Hematopoietic multipotent progenitor cell treated with erythropoietin and hydrocortisone succinate and interleukin-3 and kit ligand, for 6 days (in vitro differentiated cells): Measurements from ENCODE around the gene EVX1.

Source experiments
- DNase-seq: peaks from one replicate; pipeline ENCODE4 v3.0.0-alpha.2; 2015

Gene EVX1

DNA sequence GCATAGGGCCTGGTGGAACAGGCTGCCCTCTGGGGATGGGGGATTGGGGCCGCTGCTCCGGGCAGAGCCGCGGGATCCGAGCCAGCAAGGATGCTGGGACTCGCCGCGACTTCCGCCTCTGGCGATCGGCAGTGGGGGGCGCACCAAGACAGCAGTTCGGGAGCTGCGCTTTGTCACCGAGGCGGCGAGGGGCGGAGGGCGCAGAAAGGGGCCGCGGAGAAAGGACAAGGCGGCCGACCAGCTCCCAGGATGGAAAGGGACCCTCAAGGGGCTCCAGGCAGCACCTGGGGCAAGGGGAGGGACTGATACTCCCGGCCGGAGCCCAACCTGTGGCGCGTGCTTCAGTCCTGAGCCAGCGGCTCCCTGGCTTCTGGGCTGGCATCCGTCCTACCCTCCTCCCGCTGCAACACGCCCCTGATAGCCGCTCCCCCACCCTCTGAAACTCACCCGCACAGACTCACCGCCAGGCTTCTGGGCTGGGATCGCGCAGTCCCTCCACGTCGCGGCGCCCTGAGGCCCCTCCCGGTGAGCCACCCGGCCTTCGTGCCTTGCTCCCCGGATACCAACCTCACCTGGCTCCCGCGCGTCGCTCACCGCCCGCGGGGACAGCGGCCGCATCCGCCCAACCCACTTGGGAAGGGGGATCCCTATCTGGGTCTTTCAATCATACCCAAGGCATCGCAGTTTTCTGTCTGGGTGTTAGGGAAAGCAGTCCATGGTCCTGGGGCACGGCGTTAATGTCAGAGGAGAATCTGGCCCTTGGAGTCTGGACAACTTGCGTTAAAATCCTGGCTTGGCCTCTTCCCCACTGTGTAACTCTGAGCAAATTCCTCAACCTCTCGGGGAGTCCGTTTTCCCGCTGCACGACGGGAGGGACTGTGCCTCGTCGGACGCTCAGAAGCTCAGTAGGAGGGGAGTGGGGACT is 7.0 kb upstream of the EVX1 start:
- no peak for DNase-seq

DNA sequence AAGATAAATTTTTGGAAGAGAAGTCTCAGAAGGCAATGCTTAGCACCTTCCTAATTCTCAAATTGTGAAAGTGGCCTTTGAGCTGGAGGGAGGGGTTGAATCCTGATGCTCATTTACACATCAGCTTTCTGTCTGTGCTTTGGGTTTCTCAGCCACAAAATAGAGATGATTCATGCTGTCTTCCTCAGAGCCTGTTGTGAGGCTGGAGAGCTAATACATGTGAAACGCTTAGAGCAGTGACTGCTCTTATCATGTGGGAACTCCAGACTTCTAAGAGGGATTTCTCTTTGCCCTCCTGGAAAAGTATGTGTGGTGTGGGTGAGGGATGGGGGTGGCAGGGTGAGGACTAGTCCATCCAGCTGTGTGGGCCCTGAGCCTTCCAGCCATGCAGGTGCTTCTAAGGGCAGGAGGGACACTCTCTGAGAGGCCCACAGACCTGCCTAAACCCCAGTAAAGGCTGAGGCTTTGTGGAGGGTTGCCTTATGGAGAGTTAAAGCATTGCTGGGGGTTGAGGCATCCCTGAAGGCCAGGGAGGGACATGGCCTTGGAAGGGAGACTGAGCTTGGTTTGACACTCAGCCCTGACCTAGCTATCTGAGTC is 4.8 kb upstream of the EVX1 start:
- DNase-seq, result no peak

DNA sequence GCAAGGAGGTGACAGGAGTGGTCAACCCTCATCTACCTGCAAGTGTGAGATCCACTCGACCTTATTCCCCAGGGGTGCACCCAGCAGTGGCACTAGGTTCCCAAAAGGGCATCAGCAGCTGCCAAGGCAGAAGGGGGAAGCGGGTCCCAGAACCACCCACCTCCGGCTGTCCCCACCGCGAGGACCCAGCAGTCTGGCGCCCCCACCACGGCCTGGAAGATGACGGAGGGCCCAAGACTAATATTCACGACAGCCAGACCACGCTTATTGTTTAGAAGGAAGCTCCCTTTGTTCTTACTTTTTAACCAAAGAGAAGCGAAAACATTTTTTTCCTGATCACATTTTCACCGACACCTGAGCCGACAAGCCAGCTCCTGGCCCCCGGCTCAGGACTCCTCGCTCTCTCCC is 3.6 kb upstream of the EVX1 start:
- DNase-seq, result no peak

DNA sequence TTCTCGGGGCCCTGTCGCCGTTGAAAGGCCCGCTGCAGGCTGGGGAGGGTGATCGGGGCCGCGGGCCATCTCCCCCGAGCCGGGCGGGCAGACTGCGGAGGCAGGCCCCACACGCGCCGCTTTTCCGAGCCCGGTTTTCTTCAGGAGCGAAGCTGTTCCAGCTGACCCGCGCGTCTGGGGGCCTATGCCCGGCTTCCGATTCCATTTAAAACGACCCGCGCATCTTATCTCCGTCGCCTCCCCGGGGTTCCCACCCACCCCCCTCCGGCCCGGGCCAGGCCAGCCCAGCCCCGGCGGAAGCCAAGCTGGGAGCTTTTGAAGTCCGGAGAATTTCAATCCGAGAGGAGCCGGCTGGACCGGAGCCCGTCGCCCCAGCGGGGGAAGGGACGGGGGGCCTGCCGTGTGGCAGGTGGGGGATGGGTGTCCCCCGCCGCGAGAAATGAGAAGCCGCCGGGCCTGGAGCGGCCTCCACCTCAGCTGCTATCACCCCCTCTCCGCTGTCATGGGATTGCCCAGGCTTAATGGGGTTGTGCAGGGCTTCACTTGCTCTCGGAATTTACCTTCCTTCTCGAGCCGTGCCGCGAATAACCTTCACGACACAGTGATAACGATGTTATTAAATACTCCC is 3.1 kb upstream of the EVX1 start:
- no peak for DNase-seq

DNA sequence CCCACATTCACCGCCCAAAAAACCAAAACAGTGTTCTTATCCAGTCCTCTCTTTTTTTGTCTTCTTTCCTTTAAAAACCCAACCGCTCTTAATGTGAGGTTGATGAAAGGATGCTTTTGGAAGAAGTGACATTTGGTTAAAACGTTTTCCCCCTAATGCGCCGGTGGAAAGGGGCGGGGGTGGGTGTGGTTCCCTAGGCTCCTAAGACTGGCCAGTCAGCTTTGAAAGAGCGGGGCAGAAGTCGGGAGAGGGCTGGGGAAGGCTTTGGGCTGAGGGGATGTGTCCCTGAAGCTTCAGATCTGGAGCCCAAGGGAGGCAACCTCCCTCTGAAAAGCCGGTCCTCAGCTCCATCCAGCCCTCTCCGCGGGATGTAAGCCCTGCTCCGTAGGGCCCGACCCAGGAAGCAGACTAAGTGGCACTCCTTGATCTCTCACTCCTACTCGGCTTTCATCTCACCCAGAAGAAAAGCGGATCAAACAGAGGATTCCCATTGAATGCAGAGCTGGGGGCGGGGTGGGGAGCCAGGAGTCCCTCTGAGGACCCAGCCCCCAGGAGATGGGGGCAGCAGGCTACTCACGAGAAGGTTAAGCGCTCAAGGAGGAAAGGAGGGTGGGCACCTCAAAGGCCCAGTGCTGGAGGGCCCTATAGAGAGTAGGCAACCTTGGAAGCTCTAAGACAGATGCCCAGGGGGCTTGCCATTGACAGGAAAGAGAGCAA is 2.4 kb upstream of the EVX1 start:
- DNase-seq, result no peak

DNA sequence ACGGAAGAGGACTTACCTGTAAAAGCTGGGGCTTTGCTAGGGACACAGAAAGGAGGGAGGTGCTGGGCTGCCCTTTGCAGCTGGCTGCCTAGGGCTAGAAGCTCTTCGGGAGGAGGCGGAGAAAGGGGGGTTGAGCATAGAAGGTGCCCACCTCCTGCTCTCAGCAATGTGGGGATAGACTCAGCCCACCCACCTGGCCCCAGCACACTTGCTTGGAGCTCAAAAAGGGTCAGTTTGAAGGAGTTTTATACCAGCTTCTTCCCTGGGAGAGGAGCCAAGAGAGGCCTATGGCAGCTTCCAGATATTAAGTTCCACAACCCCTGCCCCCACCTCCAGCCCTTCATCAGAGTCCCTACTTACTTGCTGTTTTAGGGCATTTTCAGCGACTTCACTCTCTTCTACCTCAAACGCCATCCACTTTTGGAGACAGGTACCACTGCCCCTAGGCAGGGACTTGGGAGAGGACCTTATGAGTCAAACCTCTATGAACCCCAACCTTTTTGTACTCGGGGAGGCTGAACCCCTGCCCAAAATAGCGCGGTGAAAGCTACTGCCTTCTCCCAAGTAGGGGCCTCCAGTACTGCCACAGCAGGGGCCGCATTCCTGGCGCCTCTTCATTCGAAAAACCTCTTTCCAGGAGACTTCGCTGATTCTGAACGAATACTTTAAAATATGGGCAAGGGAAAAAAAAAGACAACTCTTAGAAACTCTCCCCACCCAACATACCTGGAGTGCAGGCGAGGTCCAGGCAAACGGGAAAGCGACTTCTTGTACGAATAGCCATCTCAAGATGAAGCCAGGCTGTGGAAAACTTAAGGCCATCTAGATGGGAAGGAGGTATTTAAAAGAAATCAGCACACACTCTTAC is 1.2 kb upstream of the EVX1 start:
- DNase-seq, result no peak

DNA sequence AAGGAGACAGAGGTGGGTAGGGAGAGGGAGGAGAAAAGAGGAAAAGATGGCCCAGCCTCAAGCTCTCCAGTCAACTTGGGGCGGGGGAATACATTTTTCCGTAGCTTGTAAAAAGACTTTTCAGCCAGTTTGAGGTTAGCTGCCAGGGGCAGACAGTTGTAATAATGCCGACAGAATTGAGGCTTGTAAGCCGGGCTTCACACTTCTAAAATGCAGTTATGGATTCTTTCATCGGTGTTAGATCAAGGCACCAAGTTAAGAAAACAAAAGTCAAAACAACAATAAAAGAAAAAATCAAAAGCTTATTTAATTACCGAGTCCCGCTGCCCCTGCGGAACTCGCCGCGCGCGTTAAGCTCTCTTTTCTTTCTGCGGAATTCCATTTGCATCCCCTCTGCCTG is 448 bp upstream of the EVX1 start:
- no peak for DNase-seq

DNA sequence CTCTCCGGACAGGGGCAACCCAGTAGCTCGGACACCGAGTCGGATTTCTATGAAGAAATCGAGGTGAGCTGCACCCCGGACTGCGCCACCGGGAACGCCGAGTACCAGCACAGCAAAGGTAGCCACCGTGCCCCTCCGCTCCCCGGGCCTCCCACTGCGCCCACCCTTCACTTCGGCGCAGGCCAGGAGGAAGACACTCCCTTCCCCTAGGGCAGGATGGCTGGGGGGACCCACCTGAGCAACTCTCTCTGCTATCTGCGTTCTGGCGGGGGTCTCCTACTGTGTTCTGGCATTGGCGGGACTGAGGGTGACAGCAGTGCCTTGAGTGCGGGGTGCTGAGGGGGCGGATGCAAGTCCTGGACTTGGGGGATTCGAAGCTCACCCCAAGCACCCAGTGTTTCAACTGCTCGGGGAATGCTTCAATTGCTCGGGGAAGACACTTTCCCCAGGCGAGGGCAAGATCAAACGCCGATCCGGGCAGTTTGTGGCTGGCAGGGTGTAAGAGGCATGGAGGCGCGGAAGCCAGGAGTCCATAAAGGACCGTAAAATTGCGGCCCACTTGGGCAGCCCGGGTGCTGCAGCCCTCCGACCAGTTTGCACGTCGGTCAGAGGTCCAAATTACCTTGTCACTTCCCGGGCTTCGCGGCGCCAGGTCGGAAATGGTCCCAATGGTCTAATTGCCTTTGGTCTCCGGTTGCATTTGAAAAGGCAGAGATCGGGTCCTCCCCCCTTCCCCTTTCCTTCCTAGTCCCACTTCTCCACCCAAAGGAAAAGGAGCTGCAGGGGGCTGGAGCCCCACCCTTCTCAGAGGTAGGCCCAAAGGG is 950 bp downstream of the EVX1 start:
- no peak for DNase-seq

DNA sequence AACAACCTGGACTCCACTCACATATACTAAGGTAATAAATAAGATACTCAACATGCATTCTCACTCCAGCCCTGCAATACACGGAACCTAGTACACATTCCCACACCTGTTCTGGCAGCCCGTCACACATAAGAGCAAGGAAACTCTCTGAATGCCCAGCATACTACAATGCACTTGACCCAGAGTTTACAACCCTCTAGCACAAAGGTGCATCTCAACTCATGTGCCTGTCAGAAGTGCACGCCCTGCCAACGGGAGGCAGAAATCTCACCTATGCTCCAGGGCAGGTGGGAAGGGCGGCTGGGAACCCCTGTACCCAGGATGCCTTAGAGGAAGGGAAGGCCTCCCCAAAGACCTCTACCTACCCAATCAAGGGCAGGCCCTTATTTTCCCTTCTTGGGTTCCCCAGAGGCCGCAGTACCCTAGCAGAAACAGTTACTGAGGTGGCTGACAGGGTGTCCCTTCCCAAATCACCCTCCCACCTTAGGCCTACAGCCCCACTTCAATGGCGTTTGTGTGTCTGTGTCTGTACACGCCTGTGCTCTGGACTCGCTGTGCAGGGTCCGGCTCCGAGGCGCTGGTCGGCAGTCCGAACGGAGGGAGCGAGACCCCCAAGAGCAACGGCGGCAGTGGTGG is 2.0 kb downstream of the EVX1 start:
- DNase-seq, result no peak

DNA sequence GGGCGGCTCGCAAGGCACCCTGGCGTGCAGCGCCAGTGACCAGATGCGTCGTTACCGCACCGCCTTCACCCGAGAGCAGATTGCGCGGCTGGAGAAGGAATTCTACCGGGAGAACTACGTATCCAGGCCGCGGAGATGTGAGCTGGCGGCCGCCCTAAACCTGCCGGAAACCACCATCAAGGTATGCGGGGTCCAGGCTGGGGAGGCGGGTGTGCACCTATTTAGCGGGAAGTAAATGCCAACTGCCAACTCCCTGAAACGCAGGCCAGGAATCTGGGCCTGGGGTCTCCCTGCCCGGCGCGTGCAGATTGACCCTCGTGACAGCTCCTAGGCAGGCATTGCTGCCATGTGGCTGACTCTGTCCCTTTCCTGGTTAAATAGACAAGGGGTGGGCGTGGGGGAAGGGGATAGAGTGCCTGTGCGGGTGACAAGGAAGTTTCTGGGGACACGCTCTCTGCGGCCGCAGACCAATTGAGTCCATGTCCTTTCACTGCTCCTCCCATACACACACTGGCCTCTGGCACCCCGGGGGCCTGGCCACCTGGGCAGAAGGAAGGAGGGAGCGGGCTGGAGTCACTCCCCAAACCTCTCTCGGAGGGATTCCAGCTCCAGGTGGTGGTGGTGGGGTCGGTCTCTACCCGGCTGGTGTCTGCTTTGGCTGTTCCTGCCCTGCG is 2.7 kb downstream of the EVX1 start:
- DNase-seq, result no peak

DNA sequence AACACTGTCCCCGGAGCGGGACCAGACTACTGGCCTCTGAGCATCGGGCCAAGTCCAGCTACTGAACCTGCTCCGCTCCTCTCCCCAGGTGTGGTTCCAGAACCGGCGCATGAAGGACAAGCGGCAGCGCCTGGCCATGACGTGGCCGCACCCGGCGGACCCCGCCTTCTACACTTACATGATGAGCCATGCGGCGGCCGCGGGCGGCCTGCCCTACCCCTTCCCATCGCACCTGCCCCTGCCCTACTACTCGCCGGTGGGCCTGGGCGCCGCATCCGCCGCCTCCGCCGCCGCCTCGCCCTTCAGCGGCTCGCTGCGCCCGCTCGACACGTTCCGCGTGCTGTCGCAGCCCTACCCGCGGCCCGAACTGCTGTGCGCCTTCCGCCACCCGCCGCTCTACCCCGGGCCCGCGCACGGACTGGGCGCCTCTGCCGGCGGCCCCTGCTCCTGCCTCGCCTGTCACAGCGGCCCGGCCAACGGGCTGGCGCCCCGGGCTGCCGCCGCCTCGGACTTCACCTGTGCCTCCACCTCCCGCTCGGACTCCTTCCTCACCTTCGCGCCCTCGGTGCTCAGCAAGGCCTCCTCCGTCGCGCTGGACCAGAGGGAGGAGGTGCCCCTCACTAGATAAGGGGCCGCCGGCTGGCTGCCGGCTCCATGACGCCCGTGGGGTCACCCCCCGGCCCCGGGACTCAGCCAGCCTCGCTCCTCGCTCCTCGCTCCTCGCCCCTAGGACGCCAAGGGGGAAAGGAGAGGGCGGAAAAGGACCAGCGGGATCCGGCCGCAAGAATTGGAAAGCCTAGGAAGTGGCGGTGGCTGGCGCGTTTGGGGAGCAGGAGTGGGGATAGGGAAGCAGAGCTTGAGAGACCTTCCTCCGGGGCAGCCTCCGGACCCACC is 3.4 kb downstream of the EVX1 start:
- DNase-seq, result no peak

DNA sequence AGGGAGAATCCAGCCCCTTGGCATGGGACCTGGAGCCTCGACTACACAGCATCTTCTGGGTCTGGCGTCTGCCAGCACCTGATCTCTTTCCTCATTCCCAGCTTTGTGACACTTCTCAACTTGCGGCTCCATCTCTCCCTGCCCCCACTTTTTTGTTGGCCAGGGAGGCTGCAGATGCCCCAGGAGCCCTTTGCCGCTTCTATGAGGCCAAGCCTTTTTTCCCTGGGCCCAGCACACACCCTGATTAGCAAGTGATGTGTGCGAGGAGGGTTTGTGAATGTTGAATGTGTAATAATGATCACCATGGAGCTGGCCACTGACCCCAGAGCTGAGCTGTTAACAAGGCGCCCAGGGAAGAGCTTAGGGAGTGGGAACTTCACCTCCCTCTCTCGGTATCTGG is 4.4 kb downstream of the EVX1 start:
- no peak for DNase-seq

DNA sequence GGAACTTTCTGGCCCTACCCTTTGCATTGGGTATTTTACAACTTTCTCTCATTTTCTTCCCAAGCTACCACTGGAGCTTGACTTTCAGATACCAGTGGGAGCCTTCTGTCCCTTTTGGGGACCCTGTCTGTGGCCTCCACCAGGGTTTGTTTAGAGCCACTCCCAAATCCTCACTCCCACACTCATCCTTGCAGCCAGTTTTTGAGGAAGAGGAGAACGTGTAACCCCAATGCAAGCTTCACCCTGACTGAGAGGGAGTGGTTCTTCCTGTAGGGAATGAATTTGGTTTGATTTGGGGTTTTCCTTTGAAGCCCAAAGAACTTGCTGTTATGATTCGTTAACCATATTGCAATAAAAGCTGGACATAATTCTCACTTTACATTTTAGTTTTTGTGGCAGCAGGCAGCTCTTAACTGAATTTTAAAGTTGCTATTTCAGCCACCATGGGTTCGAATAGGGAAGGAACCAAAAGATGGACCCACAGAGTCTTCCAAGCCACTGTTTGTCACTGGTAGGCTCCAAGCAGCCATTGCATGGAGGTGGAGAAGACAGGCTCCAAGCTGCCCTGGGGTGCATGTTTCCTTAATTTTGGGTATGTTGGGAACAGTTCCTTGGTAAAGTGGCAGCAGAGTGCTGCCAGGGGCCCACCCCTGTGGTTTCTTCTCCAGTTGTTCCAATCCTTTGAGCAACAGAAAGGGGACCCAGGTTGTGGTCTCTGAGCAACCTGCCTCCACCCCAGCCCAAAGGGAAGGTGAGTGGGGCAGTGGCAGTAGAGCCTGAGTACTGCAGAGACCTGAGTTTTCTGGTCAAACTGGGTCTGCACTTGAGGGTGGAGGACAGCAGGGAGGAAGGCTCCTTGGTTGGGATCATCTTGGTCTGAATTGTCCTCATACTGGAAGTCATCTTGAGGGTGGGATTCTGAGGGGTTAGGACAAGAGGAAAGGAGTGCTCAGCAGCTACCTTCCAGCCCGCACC is 5.1 kb downstream of the EVX1 start:
- no peak for DNase-seq

DNA sequence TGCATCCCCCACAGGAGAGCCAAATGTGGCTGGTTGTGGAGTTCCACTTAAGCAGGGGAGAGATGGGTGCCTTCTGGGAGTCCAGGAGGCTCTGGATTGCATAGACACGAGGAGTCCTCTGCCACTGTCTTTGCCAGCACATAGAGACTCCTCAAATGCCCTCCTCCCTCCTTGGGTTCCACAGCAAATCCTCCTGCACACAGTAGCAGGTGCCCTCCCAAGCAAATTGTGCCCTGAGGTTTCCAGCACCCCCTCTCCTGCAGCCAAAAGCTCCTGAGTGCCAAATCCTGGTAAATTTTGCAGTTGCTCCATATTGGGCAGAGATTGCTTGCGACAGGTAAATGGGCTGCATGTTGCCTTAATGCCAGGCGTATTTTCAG is 5.8 kb downstream of the EVX1 start:
- DNase-seq, result no peak

DNA sequence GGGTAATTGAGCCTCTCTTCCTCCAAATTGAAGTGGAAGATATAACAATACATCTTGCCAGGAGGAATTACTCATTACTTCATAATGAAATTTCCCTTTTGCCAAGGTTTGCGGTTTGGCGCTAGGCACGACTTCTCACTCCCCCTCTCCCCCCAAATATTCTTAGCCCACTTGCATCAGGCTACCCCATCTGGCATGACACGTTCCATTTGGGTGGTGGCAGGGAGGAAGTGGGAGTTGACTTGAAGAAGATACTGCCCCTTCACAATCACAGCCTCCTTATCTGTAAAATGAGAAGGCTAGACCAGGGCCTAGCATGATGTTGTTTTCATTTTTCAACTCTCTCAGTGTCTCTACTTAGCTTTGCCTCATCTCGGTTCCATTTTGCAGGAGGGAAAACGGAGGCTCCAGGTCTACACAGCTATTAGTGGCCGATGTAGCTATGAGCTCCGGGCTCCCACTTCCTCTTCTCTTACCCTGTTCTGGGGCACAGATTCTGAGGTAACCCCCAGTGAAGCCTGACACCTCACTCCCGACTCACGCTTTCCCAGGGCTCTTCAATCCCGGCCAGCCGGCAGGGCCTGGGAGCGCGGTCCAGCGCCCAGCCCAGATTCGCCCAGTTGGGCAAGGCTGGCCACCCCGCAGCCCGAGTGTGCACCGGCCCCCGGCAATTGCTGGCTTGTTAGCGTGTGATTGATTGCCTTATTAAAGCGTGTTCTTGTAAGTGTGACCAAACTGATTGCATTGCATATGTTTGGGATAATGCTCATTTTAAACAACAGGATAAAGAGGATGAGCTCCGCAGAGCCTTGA is 6.5 kb downstream of the EVX1 start:
- no peak for DNase-seq

DNA sequence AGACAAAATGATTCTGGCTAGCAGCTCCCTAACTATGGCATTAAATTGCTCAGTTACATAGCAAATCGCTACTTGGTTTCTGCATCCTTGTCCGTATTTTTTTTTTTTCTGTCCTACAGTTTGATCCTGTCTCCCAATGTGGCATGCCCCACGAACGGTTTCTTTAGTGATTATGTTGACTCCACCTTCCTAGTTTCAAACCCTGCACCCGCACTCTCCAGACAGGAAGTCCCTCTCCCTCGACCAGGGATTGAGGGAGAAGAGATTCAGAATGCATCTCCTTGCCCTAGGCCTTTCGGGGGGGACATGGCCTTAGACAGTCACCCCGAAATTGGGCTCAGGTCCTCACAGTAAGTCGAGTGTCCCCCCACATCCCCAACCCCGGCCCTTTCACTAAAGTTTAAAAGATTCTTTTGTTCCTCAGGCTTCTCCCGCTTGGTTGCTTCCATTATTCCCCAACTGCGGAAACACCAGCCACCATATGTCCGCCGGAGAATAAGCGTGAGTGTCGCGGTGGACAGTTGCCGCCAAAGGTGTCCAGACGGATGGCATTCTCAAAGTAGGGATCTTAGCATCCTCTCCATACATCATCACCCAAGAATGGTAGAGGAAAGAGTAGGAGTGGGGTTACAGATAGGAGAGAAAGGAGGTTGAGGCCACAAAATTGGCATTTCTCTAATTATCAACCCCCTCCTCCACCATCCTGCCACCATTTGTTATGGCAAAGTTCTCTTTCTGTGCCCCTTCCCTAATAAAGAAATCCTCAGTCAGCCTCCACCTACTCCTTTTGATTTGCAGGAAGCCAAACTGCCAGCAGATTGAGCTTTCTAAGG is 7.3 kb downstream of the EVX1 start:
- no peak for DNase-seq
